Suprapubic skin (tissue), 4 donors: Measurements from ENCODE around the gene SESN3. TPM values are rescaled to one million over a fixed set of nuclear protein-coding genes. Genes with fewer than 3 reads are reported as not detected.

Experiments
- DNase-seq, 2 donors: peaks; one replicate each; pipeline ENCODE4 v3.0.0-alpha.2; 2019; ENCODE audit warnings: low spot score in 2 of 2
- H3K27ac ChIP-seq: fragments of 200-600 bp; sonication (generic); one replicate; pipeline ENCODE4 v1.5.1; 2019
- H3K27me3 ChIP-seq: fragments of 200-600 bp; sonication (generic); one replicate; pipeline ENCODE4 v1.5.1; 2019
- H3K36me3 ChIP-seq: fragments of 200-600 bp; sonication (generic); one replicate; pipeline ENCODE4 v1.5.1; 2019
- H3K4me1 ChIP-seq: fragments of 200-600 bp; sonication (generic); one replicate; pipeline ENCODE4 v1.5.1; 2019
- H3K4me3 ChIP-seq: fragments of 200-600 bp; sonication (generic); one replicate; pipeline ENCODE4 v1.5.1; 2019; ENCODE audit warnings: mild to moderate bottlenecking
- H3K9me3 ChIP-seq: fragments of 200-600 bp; sonication (generic); one replicate; pipeline ENCODE4 v1.5.1; 2019
- CTCF ChIP-seq, 2 donors: fragments of 200-600 bp in 1 of 2; fragments of 450-650 bp in 1 of 2; sonication (generic) in 1 of 2; IDR thresholded peaks; one replicate each; pipeline ENCODE4 v1.5.1; 2016 to 2019; ENCODE audit warnings: antibody characterized with exemption in 2 of 2, mild to moderate bottlenecking in 1 of 2, moderate library complexity in 1 of 2
- EP300 ChIP-seq: sonication (generic); formaldehyde crosslinking; IDR thresholded peaks from one replicate; pipeline ENCODE4 v1.6.1; 2017; ENCODE audit warnings: antibody characterized with exemption
- POLR2A ChIP-seq, 2 donors: fragments of 450-650 bp; IDR thresholded peaks; one replicate each; pipeline ENCODE4 v1.6.1; 2017; ENCODE audit warnings: antibody characterized with exemption in 2 of 2, mild to moderate bottlenecking in 2 of 2, moderate library complexity in 2 of 2
- WGBS: methylation state at CpG from one replicate; pipeline ENCODE4 v1.1.5; 2018; 5-methylcytosine and 5-hydroxymethylcytosine counted together
- total RNA-seq, 4 donors: library from RNA; depleted of rRNA; stranded (reverse); fragments of >200 nt; gene quantifications; one replicate each; pipeline ENCODE4 v1.1.0, GENCODE V29; 2016

The SESN3 gene
- total RNA-seq, 4 donors from 2014 or later: 27.6 to 41.0 (median 32.1) TPM

GRCh38 chr11:95115597-95115996 is 115.4 kb downstream of the SESN3 start:
- no peaks in the 10 kb centered on the region for H3K36me3 ChIP-seq
- no peaks in the 10 kb centered on the region for H3K27me3 ChIP-seq
- no peak for DNase-seq
- no peak overlapping the region for H3K4me3 ChIP-seq
- H3K4me1 ChIP-seq: peaks cover 18% of the 10 kb centered on the region
- TF ChIP-seq POLR2A (IDR thresholded peaks at IDR 0.05): no peak
- TF ChIP-seq CTCF (IDR thresholded peaks at IDR 0.05): no peak
- no peak for TF ChIP-seq EP300
- 81% methylated on average over 1 of the region's 1 CpG for WGBS
- no peak overlapping the region for H3K27ac ChIP-seq
- H3K9me3 ChIP-seq: no peaks in the 10 kb centered on the region

Other genes with a start within 250 kb of the SESN3 start
- gene KDM4E, start 205.9 kb downstream of the SESN3 start, total RNA-seq: not detected
- gene KDM4F, start 181.8 kb downstream of the SESN3 start, total RNA-seq: not detected
- gene SRSF8, start 164.3 kb downstream of the SESN3 start, total RNA-seq: 10 to 100 TPM; 31.7 to 37.4 (median 35.5) TPM
- 10 to 100 TPM; 30.7 to 65.9 (median 49.4) TPM for gene ENDOD1, start 141.4 kb downstream of the SESN3 start, total RNA-seq